Prostate gland (tissue), 2 donors: ENCODE data around the gene M1AP. TPM values are rescaled to one million over a fixed set of nuclear protein-coding genes. Genes with fewer than 3 reads are reported as not detected.

Source experiments
- DNase-seq: peaks from one replicate; pipeline ENCODE4 v3.0.0-alpha.2; 2019; ENCODE audit warnings: low spot score
- H3K27ac ChIP-seq, 2 donors: fragments of 200-600 bp; sonication (generic); 2 replicates each; pipeline ENCODE4 v1.5.1; 2017 to 2019
- H3K27me3 ChIP-seq: fragments of 200-600 bp; sonication (generic); replicated peaks from 2 replicates; pipeline ENCODE4 v1.5.1; 2019; ENCODE audit not compliant: insufficient read depth
- H3K36me3 ChIP-seq, 2 donors: fragments of 200-600 bp; sonication (generic); 1 replicate in 1 of 2; 2 replicates in 1 of 2; pipeline versions ENCODE4 v1.5.1 to v1.8.1; 2017 to 2019
- H3K4me1 ChIP-seq: fragments of 200-600 bp; sonication (generic); replicated peaks from 2 replicates; pipeline ENCODE4 v1.5.1; 2019
- H3K4me3 ChIP-seq, 2 donors: fragments of 200-600 bp; sonication (generic); 2 replicates each; pipeline ENCODE4 v1.5.1; 2017 to 2019
- H3K9me3 ChIP-seq: fragments of 200-600 bp; sonication (generic); 2 replicates; pipeline ENCODE4 v1.5.1; 2017
- POLR2A ChIP-seq: fragments of 450-650 bp; IDR thresholded peaks from one replicate; pipeline ENCODE4 v1.6.1; 2016; ENCODE audit warnings: antibody characterized with exemption, mild to moderate bottlenecking
- POLR2AphosphoS5 ChIP-seq: sonication (generic); formaldehyde crosslinking; IDR thresholded peaks from one replicate; pipeline ENCODE4 v1.6.1; 2017; ENCODE audit warnings: antibody characterized with exemption
- WGBS: methylation state at CpG from one replicate; pipeline ENCODE4 v1.1.5; 2018; 5-methylcytosine and 5-hydroxymethylcytosine counted together
- intact Hi-C: fragments of 100-400 bp; cut with DNase I; formaldehyde crosslinking; loops from one replicate; pipeline ENCODE4 v1.14.2; 2022
- total RNA-seq, 2 donors: library from RNA; depleted of rRNA; stranded (reverse); fragments of >200 nt; gene quantifications; one replicate each; pipeline ENCODE4 v1.1.0, GENCODE V29; 2016
- TF ChIP-seq, protein P1 (sequence below), 4 experiments: fragments of 200-600 bp in 2 of 4; fragments of 450-650 bp in 2 of 4; sonication (generic) in 2 of 4; IDR thresholded peaks; 1 replicate in 3 of 4; 2 replicates in 1 of 4; pipeline ENCODE4 v1.5.1; 2016 to 2019; ENCODE audit warnings: antibody characterized with exemption in 4 of 4, mild to moderate bottlenecking in 2 of 4, moderate library complexity in 2 of 4

M1AP gene
- total RNA-seq, 2 donors from 2014 or later, result 0.18 to 10.9 TPM

DNA sequence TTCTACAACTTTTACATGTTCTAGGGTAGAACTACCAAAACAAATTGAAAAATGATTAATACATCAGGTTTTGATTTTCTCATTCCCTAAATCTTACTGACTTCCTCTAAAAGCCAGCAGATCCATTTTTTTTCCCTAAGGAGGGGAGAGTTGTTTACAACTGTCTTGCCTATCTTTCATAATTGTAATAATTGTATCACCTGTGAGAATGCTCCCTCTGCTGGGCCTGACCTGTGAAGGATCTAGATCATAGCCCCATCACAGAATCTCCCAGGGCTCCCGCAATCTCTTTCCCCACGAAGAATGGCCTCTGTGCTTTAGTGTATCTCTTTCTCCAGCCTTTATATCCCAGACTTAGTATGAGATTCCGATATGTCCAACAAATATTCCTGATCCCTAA lies 103.5 kb downstream of the M1AP start:
- Histone ChIP-seq H3K4me3 (no peak overlapping the region), H3K27me3 (no peaks in the 10 kb centered on the region), H3K9me3 (no peaks in the 10 kb centered on the region), H3K4me1 (no peaks in the 10 kb centered on the region), H3K27ac (no peak overlapping the region), H3K36me3 (no peaks in the 10 kb centered on the region)
- DNase-seq, result no peak
- intact Hi-C loops, result no loop called here
- TF ChIP-seq POLR2AphosphoS5, result no peak
- TF ChIP-seq, protein P1, sequence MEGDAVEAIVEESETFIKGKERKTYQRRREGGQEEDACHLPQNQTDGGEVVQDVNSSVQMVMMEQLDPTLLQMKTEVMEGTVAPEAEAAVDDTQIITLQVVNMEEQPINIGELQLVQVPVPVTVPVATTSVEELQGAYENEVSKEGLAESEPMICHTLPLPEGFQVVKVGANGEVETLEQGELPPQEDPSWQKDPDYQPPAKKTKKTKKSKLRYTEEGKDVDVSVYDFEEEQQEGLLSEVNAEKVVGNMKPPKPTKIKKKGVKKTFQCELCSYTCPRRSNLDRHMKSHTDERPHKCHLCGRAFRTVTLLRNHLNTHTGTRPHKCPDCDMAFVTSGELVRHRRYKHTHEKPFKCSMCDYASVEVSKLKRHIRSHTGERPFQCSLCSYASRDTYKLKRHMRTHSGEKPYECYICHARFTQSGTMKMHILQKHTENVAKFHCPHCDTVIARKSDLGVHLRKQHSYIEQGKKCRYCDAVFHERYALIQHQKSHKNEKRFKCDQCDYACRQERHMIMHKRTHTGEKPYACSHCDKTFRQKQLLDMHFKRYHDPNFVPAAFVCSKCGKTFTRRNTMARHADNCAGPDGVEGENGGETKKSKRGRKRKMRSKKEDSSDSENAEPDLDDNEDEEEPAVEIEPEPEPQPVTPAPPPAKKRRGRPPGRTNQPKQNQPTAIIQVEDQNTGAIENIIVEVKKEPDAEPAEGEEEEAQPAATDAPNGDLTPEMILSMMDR (IDR thresholded peaks at IDR 0.05), result peak in 1 of 4 experiments; percentile 6
- 97% methylated on average over 3 of the region's 3 CpGs for WGBS

DNA sequence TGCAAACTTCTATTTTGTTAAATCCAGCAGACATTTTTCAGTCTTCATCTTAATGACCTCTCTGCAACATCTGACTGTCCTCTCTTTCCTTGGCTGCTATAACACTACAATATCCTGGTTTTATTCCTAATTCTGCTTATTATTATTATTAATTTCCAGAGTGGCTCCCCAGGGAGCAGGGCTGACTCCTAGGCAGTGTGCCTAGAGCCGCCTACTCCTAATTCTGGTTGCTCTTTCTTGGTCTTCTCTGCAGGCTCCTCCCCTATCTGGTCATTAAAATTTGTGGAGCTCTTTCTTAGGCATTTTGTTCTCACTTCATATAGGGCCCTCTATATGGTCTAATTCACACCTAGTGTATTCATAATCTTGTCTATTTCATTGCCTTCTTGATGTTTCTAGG lies 105.2 kb downstream of the M1AP start:
- intact Hi-C loops, result no loop called here
- TF ChIP-seq POLR2A (no peak), POLR2AphosphoS5 (no peak)
- TF ChIP-seq, protein P1 (IDR thresholded peaks at IDR 0.05), result no peak
- no peaks in the 10 kb centered on the region for H3K4me1 ChIP-seq
- H3K27me3 ChIP-seq, result no peaks in the 10 kb centered on the region
- no peak overlapping the region for H3K27ac ChIP-seq
- H3K4me3 ChIP-seq, result no peak overlapping the region
- no peaks in the 10 kb centered on the region for H3K36me3 ChIP-seq
- no peak for DNase-seq
- H3K9me3 ChIP-seq, result no peaks in the 10 kb centered on the region
- 93% methylated on average over 1 of the region's 1 CpG for WGBS

DNA sequence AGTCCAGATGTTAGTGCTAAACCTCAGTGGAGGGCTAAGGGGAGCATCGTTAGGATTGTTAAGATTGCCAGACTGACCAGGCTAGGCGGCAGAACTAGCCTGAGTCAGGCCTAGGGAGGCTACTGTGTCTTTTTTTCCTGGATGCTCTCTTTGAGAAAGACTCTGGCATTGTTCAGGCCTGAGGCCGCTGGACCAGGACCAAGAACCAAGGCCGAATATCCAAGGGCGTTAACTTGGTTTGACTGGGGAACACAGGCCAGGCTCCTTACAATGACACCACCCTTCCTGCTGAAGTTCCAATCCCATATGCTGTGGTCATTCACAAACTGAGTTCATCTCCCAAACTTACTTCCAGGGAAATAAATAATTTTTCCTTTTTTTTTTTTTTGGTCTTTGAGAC lies 107.8 kb downstream of the M1AP start:
- Histone ChIP-seq H3K9me3 (no peaks in the 10 kb centered on the region), H3K4me3 (no peak overlapping the region), H3K4me1 (no peaks in the 10 kb centered on the region), H3K27me3 (no peaks in the 10 kb centered on the region), H3K27ac (no peak overlapping the region), H3K36me3 (no peaks in the 10 kb centered on the region)
- 81% methylated on average over 5 of the region's 5 CpGs for WGBS
- no peak for TF ChIP-seq POLR2A
- TF ChIP-seq, protein P1 (IDR thresholded peaks at IDR 0.05), result no peak
- TF ChIP-seq POLR2AphosphoS5, result no peak
- intact Hi-C loops, result no loop called here
- DNase-seq, result no peak

DNA sequence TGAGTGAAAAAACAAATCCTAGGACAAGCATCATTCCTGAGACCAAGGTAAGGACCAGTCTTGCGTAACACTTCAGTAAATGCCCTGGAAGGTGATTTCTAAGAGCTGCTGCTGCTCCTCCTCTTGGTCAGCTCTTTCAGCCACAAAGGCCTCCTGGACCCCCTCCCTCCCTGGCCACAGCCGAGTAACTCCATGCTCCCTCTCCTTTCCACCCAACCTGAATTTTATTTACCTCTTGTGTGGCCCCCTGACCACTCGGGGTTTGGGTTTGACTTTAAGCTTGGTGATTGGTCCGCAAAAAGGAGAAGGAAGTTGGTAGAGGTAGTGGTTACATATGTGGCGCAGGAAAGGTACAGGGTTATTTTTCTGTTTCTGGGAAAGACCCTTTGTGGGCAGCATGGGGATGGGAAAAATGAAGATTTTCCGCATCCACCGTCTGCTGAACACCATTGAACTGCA lies 109.2 kb downstream of the M1AP start:
- Histone ChIP-seq H3K36me3 (no peaks in the 10 kb centered on the region), H3K27ac (no peak overlapping the region), H3K4me3 (no peak overlapping the region), H3K4me1 (no peaks in the 10 kb centered on the region), H3K9me3 (no peaks in the 10 kb centered on the region), H3K27me3 (no peaks in the 10 kb centered on the region)
- intact Hi-C loops, result no loop called here
- TF ChIP-seq, protein P1 (IDR thresholded peaks at IDR 0.05), result no peak
- TF ChIP-seq POLR2A, result no peak
- no peak for TF ChIP-seq POLR2AphosphoS5
- DNase-seq, result no peak
- 75% methylated on average over 7 of the region's 7 CpGs for WGBS

DNA sequence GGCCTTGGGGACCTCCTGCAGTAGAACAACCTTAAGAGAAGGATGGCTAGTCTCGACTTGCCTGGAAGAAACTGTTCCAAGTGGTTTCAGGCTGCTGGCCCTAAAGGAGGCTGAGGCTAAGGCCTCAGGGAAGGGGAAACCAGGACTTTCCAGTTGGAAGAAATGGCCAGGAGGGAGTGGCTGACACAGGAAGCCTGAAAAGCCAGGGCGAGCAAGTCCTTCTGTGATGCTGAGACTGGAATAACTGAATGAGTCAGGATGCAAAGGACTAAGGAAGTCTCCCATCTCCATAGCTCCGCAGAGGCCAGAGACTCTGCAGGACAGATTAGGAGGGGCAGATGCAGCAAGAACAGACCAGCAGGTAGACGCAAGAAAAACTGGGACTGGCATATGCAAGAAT lies 111.0 kb downstream of the M1AP start:
- WGBS, result 58% methylated on average over 4 of the region's 4 CpGs
- no peak overlapping the region for H3K27ac ChIP-seq
- no peak for DNase-seq

More for the DNA sequence above, 111.0 kb downstream of the M1AP start:
- Histone ChIP-seq H3K27me3 (no peaks in the 10 kb centered on the region), H3K4me1 (no peaks in the 10 kb centered on the region), H3K9me3 (no peaks in the 10 kb centered on the region), H3K36me3 (no peaks in the 10 kb centered on the region), H3K4me3 (no peak overlapping the region)
- TF ChIP-seq, protein P1 (IDR thresholded peaks at IDR 0.05), result no peak
- no peak for TF ChIP-seq POLR2AphosphoS5
- no peak for TF ChIP-seq POLR2A
- intact Hi-C loops, result no loop called here
